Amniotic stem cell (primary cell): Measurements from ENCODE around the gene LOXL1.
"Not testable (repeated sequence)": the region's sequence is repeated elsewhere in the genome, so short reads cannot be mapped to it uniquely, and the experiment has no call there.

Source experiments
- DNase-seq: peaks from one replicate; lab custom pipeline; 2025; lab: John Stamatoyannopoulos, UW

The LOXL1 gene

GRCh38 chr15:73923156-73923487 is 3.1 kb upstream of the LOXL1 start:
- no peak for DNase-seq

DNA sequence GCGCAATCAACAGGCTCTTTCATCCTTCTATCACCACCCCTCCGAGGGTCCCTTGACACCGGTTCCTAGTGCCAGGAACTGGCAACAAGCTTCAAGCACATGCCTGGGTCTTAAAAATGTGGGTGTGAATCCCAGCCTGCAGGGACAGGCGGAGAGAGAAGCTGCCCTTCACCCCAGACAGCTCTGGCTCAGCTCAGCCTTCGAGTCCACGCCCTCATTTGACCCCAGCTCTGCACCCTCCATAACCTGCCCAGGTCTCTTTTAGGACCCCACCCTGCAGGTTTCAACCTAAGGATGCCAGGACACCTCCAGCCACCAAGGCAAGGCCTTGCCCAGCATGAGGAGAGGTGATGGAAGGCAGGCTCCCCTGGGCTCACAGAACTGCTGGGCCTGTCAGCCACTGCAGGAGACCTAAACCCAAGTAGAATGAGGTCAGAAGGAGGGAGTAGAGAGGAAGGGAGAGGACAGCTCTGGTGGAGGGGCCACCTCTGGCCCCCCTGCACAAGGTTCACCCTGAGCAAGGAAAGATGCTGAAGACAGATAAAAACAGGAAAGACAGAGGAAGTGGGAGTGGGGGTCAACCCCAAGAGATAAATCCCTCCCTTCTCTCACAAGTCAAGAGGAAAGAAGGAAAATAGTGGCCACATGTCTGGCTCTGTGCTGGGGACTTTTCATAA is 2.6 kb upstream of the LOXL1 start:
- DNase-seq: no peak

DNA sequence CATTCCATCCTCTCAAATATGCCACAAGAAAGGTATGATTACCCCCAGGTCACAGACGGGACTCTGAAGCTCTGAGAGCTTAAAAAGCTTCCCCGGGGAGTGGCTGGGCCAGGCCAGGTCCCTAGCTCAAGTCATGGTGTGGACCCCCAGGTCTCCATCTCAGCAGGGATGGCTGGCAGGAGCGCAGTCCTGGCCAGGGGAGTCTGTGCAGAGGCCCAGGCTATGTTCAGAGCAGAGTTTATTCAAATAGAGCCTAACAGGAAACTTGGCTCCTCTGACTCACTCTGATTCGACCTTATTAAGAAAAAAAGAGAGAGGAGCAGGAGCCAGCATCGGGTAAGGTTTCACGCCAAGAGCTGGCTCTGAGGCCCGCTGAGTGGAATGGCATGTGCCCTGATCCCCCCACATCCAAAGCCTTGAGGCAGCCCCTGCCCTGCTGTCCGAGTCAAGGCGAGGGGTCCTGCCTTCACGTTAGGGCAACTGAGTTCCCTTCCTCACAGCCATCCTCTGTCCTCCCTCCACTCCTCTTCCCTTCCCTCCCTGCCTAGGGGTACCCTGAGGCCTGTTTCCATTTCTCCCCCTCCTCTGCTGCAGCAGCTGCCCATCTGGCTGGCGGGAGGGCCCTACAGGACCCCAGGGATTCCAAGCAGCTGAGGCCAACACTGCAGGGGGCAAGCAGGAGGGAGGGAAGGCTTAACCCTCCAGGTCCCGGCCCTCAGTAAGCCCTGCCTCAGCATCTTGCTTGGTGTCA is 1.9 kb upstream of the LOXL1 start:
- peak; percentile 86 for DNase-seq

DNA sequence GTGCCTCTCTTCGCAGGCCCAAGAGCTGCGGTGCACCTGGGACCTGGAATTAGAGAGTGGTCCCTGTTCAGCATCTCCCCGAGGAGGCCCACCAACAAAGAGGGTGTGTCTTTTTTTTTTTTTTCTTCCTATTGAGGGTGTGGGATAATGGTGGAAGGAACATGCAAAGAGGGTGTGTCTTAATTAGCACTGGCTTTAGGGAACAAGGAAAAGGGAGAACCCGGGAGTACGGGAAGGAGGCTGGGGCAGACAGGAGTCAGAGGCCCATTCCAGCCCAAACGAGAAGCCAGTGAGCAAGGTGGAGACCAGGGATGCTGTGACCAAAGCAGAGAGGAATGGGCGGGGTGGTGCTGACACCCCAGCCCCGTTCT is 429 bp upstream of the LOXL1 start:
- DNase-seq: no peak

DNA sequence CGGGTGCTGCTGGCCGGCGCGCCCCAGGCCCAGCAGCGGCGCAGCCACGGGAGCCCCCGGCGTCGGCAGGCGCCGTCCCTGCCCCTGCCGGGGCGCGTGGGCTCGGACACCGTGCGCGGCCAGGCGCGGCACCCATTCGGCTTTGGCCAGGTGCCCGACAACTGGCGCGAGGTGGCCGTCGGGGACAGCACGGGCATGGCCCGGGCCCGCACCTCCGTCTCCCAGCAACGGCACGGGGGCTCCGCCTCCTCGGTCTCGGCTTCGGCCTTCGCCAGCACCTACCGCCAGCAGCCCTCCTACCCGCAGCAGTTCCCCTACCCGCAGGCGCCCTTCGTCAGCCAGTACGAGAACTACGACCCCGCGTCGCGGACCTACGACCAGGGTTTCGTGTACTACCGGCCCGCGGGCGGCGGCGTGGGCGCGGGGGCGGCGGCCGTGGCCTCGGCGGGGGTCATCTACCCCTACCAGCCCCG is 777 bp downstream of the LOXL1 start:
- DNase-seq: no peak

- DNase-seq: peak; percentile 26
These were observed 1.4 kb downstream of the LOXL1 start for GRCh38 chr15:73927476-73928240.

DNA sequence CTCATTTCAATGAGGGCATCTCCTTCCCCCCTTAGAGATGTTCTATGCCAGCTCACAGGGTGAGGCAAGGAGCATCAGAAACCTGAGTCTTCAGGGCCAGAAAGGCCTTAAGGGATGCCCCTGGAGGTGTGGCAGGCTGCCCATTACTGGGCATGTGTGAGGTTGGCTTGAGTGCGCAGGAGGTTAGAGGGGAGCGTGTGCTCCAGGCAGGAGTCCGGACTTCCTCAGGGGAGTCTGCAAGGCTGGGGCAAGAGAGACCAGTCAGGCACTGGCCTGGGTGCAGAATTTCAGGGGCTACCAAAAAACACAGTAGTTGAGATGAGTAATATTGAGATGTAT is 1.9 kb downstream of the LOXL1 start:
- DNase-seq: no peak

DNA sequence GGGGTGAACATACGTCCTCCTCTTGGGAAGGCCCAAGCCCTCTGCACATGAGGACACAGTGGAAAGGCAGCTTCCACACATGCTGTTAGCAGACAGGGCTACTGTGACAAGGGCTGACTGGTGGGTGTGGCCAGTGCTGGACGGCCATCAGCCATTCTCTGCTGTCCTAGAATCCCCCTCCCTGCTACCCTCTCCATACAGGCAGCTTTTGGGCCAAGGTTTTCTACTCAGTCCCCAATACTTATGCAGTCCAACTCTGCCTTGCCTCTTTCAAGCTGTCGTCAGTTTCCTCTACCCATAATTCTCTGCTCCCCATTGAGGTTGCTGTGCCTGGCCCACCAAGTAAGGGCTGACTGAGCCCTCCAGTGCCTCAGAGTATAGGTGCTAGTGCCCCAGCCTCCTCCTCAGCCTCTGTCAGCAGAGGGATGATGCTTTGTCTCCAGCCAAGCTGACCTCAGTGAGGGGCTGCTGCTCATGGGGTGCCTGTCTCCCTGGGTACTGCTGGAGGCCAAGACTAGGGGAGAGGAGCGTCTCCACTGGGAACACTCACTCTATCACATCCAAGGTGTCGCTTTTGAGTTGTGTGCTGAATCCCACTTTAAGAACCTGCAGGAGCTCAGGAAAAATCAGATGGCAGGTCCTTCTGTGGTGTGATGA is 2.8 kb downstream of the LOXL1 start:
- DNase-seq: no peak

- DNase-seq: peak; percentile 69
These were observed 4.1 kb downstream of the LOXL1 start for GRCh38 chr15:73930371-73930770.

DNA sequence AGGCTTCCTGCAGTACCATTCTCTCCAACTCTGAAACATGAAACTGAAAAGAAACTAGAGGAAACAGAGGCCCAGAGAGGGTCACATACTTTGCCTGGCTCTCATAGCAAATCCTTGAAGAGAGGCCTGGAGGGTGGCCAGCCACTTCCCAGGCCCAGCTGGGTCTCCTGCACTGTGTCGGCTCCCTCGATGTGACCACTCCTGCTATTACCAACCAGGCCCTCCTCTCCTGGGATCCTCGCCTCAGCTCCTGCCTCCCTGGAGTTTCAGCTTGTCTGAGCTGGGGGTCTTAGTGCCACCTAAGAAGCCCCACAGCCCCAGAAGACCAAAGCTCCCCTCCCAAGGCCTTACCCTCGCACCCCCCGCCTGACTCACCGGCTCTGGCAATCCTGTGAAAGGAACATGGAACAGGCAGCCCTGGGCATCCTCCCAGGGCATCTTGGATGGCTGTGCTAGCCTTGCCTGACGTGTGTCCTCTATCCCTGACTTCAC is 4.6 kb downstream of the LOXL1 start:
- peak; percentile 60 for DNase-seq

- no peak for DNase-seq
These were observed 5.2 kb downstream of the LOXL1 start for GRCh38 chr15:73931441-73931840.

GRCh38 chr15:73932381-73933191 is 6.3 kb downstream of the LOXL1 start:
- no peak for DNase-seq

DNA sequence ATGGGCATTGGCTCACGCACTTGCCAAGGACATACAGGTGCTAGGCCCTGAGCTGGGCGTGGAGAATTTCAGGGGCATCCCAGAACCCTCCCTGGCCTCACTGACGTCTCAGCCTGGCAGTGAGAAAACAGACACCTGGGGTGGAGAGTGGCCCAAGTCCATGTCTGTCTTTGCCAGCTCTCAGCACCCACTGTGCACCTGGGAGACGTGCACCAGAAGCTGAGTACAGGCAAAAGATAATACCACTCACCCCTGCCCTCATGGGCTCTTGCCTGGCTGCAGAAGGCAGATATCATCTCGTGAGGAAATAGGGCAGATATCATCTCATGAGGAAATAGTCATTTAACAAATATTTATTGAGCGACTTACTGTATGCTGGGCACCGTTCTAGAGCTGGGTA is 8.0 kb downstream of the LOXL1 start:
- no peak for DNase-seq

DNA sequence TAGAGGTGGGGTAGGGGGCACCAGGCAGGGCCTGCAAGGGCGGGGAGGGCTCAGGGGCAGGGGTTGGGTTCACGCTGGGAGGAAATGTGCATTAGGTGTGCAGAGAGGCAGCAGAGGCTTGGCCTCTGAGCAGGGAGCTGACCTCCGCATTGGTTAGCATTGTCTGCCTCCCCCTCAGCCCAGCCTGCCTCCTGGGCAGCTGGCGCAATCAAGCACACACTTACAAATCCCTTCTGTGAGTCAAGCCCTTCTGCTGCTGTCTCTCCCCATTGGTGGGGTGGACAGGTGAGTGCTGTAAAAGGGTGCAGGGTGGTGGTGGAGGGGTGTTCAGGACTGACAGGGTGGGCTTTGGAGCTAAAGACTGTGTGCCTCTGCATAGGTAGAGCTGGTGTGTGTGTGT is 9.3 kb downstream of the LOXL1 start:
- no peak for DNase-seq

DNA sequence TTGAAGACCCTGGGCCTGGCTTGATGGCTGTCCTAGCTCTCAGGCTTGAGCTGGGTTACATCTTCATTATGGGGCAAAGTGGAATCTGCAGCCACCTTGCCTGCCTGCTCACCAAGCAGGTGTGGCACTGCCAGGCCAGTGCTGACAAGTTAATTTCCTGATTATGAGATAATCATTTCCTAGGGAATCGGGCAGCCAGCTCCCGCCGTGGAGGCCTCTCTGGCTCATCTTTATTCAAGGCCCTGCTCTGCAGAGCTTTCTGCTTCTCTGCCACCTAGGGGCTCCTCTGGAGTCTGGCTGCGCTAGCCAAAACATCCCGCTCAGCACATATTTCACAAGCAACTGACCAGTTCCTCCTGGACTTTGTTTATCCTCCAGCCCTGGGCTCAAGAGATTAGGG is 9.9 kb downstream of the LOXL1 start:
- no peak for DNase-seq

GRCh38 chr15:73936588-73937290 is 10.5 kb downstream of the LOXL1 start:
- no peak for DNase-seq

- no peak for DNase-seq
These were observed 11.0 kb downstream of the LOXL1 start for GRCh38 chr15:73937296-73937695.

- no peak for DNase-seq
These were observed 11.5 kb downstream of the LOXL1 start for GRCh38 chr15:73937726-73938125.

DNA sequence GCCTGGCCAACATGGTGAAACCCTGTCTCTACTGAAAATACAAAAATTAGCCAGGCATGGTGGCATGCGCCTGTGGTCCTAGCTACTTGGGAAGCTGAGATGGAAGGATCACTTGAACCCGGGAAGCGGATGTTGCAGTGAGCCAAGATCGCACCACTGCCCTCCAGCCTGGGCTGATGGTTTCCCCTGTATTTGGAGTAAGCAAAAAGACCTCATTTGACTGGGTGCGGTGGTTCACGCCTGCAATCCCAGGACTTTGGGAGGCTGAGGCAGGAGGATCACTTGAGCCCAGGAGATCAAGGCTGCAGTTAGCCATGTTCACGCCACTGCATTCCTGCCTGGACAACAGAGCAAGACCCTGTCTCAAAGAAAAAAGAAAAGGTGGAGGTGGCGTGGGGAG is 12.3 kb downstream of the LOXL1 start:
- not testable (repeated sequence) for DNase-seq

DNA sequence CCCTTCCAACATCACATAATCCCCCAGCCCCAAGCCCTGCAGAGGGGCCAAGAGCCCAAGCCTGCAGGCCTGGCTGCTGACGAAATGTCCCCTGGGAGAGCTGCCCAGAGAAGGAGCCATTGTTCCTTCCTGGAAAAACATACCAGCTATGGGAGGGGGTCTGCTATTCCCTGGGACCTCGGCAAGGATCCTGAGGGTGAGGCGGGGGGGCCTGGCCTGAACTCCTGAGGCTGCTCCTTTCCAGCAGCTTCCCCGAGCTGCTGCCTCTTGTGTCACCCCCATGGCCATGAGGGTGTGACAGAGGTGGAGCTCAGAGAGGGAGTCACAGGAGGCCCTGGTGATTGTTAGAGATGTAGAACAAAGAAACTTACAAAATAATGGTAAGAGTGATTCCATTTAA is 12.9 kb downstream of the LOXL1 start:
- no peak for DNase-seq
